Measurements from ENCODE around the gene SLC37A2.

DNA sequence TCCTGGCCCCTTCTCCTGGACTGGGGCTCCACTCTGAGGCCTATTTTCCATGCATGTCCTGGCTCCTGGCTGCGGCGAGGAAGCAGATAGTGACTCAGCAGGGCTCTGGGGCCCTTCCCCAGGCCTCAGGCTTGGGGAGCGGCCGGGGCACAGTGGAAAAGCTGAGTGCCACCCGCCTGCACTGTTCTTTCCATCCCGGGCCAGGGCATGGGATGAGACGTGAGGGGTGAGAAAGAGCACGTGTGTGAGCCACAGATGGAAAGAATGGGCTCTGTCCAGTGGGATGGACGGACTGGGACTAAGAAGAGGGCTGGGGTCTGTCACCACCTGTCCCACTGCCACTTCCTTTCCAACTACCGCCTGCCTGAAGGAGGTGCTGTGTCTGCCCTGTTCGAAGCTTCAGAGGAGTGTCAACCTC, 12.8 kb downstream of the SLC37A2 start:
- TF ChIP-seq, protein P1, sequence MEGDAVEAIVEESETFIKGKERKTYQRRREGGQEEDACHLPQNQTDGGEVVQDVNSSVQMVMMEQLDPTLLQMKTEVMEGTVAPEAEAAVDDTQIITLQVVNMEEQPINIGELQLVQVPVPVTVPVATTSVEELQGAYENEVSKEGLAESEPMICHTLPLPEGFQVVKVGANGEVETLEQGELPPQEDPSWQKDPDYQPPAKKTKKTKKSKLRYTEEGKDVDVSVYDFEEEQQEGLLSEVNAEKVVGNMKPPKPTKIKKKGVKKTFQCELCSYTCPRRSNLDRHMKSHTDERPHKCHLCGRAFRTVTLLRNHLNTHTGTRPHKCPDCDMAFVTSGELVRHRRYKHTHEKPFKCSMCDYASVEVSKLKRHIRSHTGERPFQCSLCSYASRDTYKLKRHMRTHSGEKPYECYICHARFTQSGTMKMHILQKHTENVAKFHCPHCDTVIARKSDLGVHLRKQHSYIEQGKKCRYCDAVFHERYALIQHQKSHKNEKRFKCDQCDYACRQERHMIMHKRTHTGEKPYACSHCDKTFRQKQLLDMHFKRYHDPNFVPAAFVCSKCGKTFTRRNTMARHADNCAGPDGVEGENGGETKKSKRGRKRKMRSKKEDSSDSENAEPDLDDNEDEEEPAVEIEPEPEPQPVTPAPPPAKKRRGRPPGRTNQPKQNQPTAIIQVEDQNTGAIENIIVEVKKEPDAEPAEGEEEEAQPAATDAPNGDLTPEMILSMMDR (IDR thresholded peaks at IDR 0.05), result no peak
- no peak for TF ChIP-seq POLR2A (IDR thresholded peaks at IDR 0.05)
